Keratinocyte (primary cell): ENCODE results near the gene DPP10.

ENCODE experiments used
- EZH2 ChIP-seq: IDR thresholded peaks from one replicate; pipeline ENCODE4 v1.6.1; 2012; ENCODE audit warnings: inconsistent platforms, mild to moderate bottlenecking, low read length, moderate library complexity
- TF ChIP-seq, protein P1 (sequence below), 3 experiments: IDR thresholded peaks in 1 of 3; conservative IDR thresholded peaks in 1 of 3; optimal IDR thresholded peaks in 1 of 3; 2 replicates in 2 of 3; 3 replicates in 1 of 3; pipeline versions ENCODE3 to v1.5.1; 2011; ENCODE audit warnings: low read length in 3 of 3, mild to moderate bottlenecking in 3 of 3, moderate library complexity in 2 of 3, control low read depth in 1 of 3, inconsistent platforms in 1 of 3; ENCODE audit not compliant: insufficient read depth in 2 of 3; ENCODE audit errors: extremely low read depth in 1 of 3

DNA sequence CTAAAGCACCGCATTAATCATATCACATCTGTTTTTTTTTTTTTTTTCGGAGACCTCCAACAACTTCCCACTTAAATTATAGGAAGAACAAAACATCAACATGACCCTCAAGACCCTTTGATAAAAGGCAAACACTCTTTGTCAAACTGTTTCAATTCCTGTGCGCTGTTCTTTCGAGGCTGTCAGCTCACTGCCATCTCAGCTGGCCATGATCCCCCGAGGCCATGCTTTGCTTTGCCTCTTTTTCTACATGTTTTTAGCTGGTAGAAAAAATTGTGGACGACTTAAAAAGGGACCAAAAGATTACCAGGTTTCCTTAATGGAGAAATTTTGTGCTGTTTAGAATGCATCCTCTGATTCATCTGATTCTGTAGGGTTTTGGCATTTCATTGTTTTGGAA, 138.2 kb downstream of the DPP10 start:
- TF ChIP-seq EZH2, result no peak
- TF ChIP-seq, protein P1, sequence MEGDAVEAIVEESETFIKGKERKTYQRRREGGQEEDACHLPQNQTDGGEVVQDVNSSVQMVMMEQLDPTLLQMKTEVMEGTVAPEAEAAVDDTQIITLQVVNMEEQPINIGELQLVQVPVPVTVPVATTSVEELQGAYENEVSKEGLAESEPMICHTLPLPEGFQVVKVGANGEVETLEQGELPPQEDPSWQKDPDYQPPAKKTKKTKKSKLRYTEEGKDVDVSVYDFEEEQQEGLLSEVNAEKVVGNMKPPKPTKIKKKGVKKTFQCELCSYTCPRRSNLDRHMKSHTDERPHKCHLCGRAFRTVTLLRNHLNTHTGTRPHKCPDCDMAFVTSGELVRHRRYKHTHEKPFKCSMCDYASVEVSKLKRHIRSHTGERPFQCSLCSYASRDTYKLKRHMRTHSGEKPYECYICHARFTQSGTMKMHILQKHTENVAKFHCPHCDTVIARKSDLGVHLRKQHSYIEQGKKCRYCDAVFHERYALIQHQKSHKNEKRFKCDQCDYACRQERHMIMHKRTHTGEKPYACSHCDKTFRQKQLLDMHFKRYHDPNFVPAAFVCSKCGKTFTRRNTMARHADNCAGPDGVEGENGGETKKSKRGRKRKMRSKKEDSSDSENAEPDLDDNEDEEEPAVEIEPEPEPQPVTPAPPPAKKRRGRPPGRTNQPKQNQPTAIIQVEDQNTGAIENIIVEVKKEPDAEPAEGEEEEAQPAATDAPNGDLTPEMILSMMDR (optimal IDR thresholded peaks at IDR 0.05 in 1 of 3, IDR thresholded peaks at IDR 0.05 in 1 of 3, conservative IDR thresholded peaks at IDR 0.05 in 1 of 3; ENCODE audit: extremely low read depth in 1 of 3, insufficient read depth in 2 of 3, low read length in 3 of 3), result no peak
